CD4-positive, alpha-beta memory T cell (primary cell): ENCODE data around the gene PRDM15. TPM values are rescaled to one million over a fixed set of nuclear protein-coding genes. Genes with fewer than 3 reads are reported as not detected.

Experiments
- CTCF ChIA-PET: fragments of 350-600 bp; sonication (Branson Sonifier 250); formaldehyde crosslinking; loops from one replicate; lab custom pipeline; 2021; ENCODE audit warnings: inconsistent platforms; ENCODE audit not compliant: partially characterized antibody; lab: Charles Lee
- POLR2A ChIA-PET: fragments of 350-600 bp; sonication (Branson Sonifier 250); formaldehyde crosslinking; loops from one replicate; lab custom pipeline; 2021; ENCODE audit not compliant: partially characterized antibody; lab: Charles Lee
- DNase-seq, 5 donors: peaks; one replicate each; pipeline versions ENCODE4 v3.0.0 to v3.0.0-alpha.2; 2020 to 2022; ENCODE audit warnings: mixed read lengths in 1 of 5
- H3K27ac ChIP-seq: one replicate; pipeline ENCODE4 v1.7.0; 2013; ENCODE audit warnings: low read depth, low read length
- H3K27me3 ChIP-seq: 2 replicates; pipeline ENCODE4 v1.7.0; 2013; ENCODE audit warnings: mild to moderate bottlenecking, low read length, moderate library complexity; ENCODE audit not compliant: insufficient read depth
- H3K36me3 ChIP-seq: 2 replicates; pipeline ENCODE4 v1.7.0; 2013; ENCODE audit warnings: mild to moderate bottlenecking, low read length, moderate library complexity; ENCODE audit not compliant: insufficient read depth
- H3K4me1 ChIP-seq: 2 replicates; pipeline ENCODE4 v1.7.0; 2013; ENCODE audit warnings: mild to moderate bottlenecking, low read length, moderate library complexity; ENCODE audit not compliant: insufficient read depth
- H3K4me3 ChIP-seq, 2 donors: one replicate each; pipeline ENCODE4 v1.7.0; 2013; ENCODE audit warnings: low read length in 2 of 2, mild to moderate bottlenecking in 1 of 2
- H3K9me3 ChIP-seq, 2 donors: one replicate each; pipeline ENCODE4 v1.7.0; 2013; ENCODE audit warnings: low read length in 2 of 2, control low read depth in 1 of 2; ENCODE audit not compliant: control insufficient read depth in 1 of 2
- H3K27ac Mint-ChIP-seq, 7 donors: one replicate each; pipeline ENCODE4 v1.8.0; 2020 to 2021; ENCODE audit warnings: mixed read lengths in 7 of 7, mild to moderate bottlenecking in 6 of 7, inconsistent platforms in 3 of 7, moderate library complexity in 3 of 7
- H3K27me3 Mint-ChIP-seq, 2 donors: one replicate each; pipeline ENCODE4 v1.8.0; 2020 to 2021; ENCODE audit warnings: mixed read lengths in 2 of 2
- H3K36me3 Mint-ChIP-seq, 2 donors: one replicate each; pipeline ENCODE4 v1.8.0; 2020 to 2021; ENCODE audit warnings: mixed read lengths in 2 of 2, inconsistent platforms in 1 of 2, mild to moderate bottlenecking in 1 of 2
- H3K4me1 Mint-ChIP-seq, 4 donors: one replicate each; pipeline ENCODE4 v1.8.0; 2020 to 2021; ENCODE audit warnings: mixed read lengths in 4 of 4, mild to moderate bottlenecking in 1 of 4
- H3K4me3 Mint-ChIP-seq, 8 donors: one replicate each; pipeline ENCODE4 v1.8.0; 2020 to 2021; ENCODE audit warnings: mixed read lengths in 8 of 8, mild to moderate bottlenecking in 7 of 8, moderate library complexity in 6 of 8, inconsistent platforms in 3 of 8
- H3K9me3 Mint-ChIP-seq, 8 donors: one replicate each; pipeline ENCODE4 v1.8.0; 2020 to 2021; ENCODE audit warnings: mixed read lengths in 8 of 8, mild to moderate bottlenecking in 5 of 8, inconsistent platforms in 3 of 8, moderate library complexity in 1 of 8
- intact Hi-C: fragments of 100-400 bp; cut with micrococcal nuclease; formaldehyde crosslinking; loops from one replicate; pipeline ENCODE4 v1.15.1; 2023
- polyA plus RNA-seq, 2 donors: library from polyadenylated mRNA; unstranded; fragments of 300-500 nt; fragmentation: Illumina TruSeq; gene quantifications; one replicate each; pipeline ENCODE4 v1.2.3, GENCODE V29; 2021
- total RNA-seq, 2 experiments: library from RNA; stranded (reverse); gene quantifications; one replicate each; pipeline ENCODE4 v1.2.3, GENCODE V29; 2021

Gene PRDM15
- total and polyA plus RNA-seq, 4 experiments from 2014 or later = 0.50 to 14.3 (median 8.8) TPM

DNA sequence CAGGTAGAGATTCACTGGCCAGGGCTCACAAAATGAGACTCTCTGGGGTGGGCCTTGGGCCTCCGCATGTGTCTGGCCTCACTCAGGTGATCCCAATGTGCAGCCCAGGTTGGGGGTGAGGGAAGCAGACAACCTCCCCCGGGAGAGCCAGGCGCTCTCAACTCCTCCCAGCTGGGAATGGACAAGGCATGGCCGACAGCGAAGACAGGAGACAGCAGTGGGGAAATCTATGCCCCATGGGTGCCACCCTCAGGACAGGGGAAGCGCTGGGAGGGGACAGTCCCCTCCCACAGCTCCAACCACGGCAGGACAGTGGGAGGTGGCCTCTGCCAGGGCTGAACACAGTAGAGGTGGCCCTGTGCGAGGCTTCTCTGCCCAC is 47.7 kb downstream of the PRDM15 start:
- Mint-ChIP-seq H3K4me3 (no peak overlapping the region), H3K4me1 (no peaks in the 10 kb centered on the region), H3K27me3 (no peaks in the 10 kb centered on the region), H3K9me3 (no peaks in the 10 kb centered on the region), H3K27ac (no peak overlapping the region), H3K36me3 (peaks cover 4 to 38% of the 10 kb centered on the region in 2 donors)
- Histone ChIP-seq H3K9me3 (no peaks in the 10 kb centered on the region), H3K36me3 (peaks cover 12% of the 10 kb centered on the region), H3K4me1 (no peaks in the 10 kb centered on the region), H3K4me3 (no peak overlapping the region), H3K27ac (no peak overlapping the region), H3K27me3 (no peaks in the 10 kb centered on the region)
- POLR2A ChIA-PET = no interaction called here
- CTCF ChIA-PET = no interaction called here
- no peak for DNase-seq
- intact Hi-C loops = no loop called here

DNA sequence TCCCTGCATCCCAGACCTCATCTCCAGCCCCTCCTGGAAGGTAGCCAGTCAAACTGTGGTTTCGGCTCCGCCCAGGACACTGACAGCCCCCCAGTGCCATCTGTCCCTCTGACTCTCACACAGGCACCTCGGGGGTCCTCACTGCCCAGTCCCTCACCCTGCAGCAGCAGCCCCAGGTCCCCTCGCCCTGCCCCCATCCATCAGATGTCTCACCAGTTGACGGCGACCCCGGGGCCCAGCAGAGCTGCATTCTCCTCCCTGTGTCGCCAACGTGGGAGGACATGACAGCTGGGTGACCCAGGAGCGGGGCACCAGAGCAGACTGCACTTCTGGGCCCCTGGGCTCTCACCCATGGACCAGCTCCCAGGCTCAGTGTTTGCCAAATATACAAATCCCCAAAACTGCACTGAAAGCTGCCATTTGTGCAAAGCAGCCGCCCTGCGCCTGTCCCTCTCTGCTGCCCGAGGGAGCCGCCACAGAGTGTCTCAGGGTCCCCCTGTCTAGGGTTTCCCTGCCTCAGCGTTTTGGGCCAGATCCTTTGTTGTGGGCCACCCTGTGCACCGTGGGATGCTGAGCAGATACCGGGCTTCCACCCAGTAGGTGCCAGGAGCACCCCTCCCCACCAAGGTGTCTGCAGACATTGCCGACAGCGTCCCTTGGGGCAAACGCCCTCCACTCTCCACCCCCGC is 48.2 kb downstream of the PRDM15 start:
- ChIA-PET CTCF (no interaction called here), POLR2A (no interaction called here)
- DNase-seq = no peak
- no peaks in the 10 kb centered on the region for H3K9me3 ChIP-seq
- H3K9me3 Mint-ChIP-seq = no peaks in the 10 kb centered on the region
- peaks cover 6% of the 10 kb centered on the region for H3K36me3 ChIP-seq
- peaks cover 8 to 40% of the 10 kb centered on the region in 2 donors for H3K36me3 Mint-ChIP-seq
- H3K4me1 ChIP-seq = no peaks in the 10 kb centered on the region
- no peaks in the 10 kb centered on the region for H3K27me3 ChIP-seq
- intact Hi-C loops = no loop called here
- no peak overlapping the region for H3K4me3 ChIP-seq
- no peak overlapping the region for H3K27ac ChIP-seq
- no peak overlapping the region for H3K4me3 Mint-ChIP-seq
- no peak overlapping the region for H3K27ac Mint-ChIP-seq
- no peaks in the 10 kb centered on the region for H3K4me1 Mint-ChIP-seq
- H3K27me3 Mint-ChIP-seq = no peaks in the 10 kb centered on the region

DNA sequence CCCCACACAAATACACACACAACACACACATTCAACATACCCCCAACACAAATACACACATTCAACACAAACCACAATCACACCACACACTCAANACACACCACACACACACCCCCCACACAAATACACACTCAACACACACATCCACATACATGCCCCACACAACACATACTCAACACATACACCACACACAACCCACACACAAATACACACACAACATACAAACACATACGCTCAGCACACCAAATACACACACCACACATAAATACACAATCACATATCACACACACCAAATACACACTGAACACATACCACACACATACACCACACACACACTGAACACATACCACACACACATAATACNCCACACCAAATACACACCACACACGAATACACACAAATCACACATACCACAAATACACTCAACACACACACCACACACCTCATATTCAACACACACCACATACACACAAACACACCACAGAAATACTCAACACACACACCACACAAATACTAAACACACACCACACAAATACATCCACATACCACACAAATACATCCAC is 48.9 kb downstream of the PRDM15 start:
- intact Hi-C loops = no loop called here
- H3K27ac Mint-ChIP-seq = no peak overlapping the region
- DNase-seq = no peak
- no peaks in the 10 kb centered on the region for H3K4me1 ChIP-seq
- H3K36me3 Mint-ChIP-seq = peaks cover 14 to 39% of the 10 kb centered on the region in 2 donors
- no peaks in the 10 kb centered on the region for H3K27me3 Mint-ChIP-seq
- POLR2A ChIA-PET = no interaction called here
- CTCF ChIA-PET = no interaction called here
- H3K4me3 Mint-ChIP-seq = no peak overlapping the region
- H3K27me3 ChIP-seq = no peaks in the 10 kb centered on the region
- no peaks in the 10 kb centered on the region for H3K9me3 ChIP-seq
- H3K4me3 ChIP-seq = no peak overlapping the region
- no peak overlapping the region for H3K27ac ChIP-seq
- no peaks in the 10 kb centered on the region for H3K9me3 Mint-ChIP-seq
- no peaks in the 10 kb centered on the region for H3K4me1 Mint-ChIP-seq
- H3K36me3 ChIP-seq = peaks cover 6% of the 10 kb centered on the region

DNA sequence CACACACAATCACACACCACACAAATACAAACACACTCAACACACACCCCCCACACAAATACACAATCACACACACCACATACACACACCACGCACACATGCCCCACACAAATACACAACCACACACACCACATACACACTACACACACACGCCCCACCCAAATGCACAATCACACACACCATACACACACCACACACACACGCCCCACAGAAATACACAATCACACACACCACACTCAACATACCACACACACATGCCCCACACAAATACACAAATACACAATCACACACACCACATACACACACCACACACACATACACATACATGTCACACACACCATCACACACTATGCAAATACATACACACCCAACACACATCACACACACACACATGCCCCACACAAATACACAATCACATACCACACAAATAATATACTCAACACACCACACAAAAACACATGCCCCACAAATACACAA is 50.2 kb downstream of the PRDM15 start:
- peaks cover 20 to 41% of the 10 kb centered on the region in 2 donors for H3K36me3 Mint-ChIP-seq
- no peak overlapping the region for H3K4me3 ChIP-seq
- intact Hi-C loops = no loop called here
- no peaks in the 10 kb centered on the region for H3K9me3 ChIP-seq
- no peaks in the 10 kb centered on the region for H3K4me1 Mint-ChIP-seq
- POLR2A ChIA-PET = no interaction called here
- CTCF ChIA-PET = no interaction called here
- no peaks in the 10 kb centered on the region for H3K27me3 ChIP-seq
- no peaks in the 10 kb centered on the region for H3K36me3 ChIP-seq
- no peaks in the 10 kb centered on the region for H3K9me3 Mint-ChIP-seq
- H3K27ac ChIP-seq = no peak overlapping the region
- DNase-seq = no peak
- H3K27me3 Mint-ChIP-seq = no peaks in the 10 kb centered on the region
- H3K4me3 Mint-ChIP-seq = no peak overlapping the region
- H3K4me1 ChIP-seq = no peaks in the 10 kb centered on the region
- H3K27ac Mint-ChIP-seq = no peak overlapping the region

DNA sequence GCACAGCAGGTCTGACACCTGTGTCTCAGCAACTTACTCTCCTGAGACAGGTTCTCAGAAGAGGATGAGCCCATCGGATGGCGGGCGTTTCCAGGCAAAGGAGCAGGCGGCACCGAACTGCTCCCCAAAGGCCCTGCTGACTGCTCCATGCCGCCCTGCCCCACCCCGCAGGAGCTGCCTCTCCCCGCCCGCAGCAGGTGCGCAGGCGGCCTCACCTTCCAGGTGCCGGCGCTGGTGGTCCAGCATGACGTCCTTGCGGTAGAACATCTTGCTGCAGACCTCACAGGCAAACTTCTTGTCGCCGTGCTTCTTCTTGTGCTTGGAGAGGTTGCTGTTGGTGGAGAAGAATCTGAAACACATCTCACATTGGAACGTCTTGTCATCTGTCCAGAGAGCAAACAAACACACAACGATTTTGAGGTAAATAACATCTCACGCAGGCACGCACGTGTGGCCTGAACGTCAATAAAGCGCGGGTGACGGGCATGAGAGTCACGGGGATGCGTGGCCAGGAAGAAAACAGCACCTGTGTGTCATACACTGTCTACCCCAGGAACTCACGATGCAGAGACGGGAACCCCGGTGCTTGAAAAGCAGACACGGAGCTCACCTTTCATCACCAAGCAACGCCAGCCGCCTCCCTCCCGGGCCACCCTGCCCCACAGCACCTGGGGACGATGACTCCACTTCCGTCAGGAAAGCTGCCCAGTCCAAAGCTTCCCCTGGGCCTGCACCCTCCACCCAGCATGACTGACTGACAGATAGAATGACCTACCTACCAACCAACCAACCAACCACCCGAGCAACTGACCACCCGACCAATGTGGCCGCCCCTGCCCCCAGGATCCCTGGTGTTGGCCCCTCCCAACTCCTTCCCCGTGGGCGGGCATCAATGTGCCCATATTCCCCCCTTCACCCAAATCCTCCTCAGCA is 50.9 kb downstream of the PRDM15 start:
- Histone ChIP-seq H3K9me3 (no peaks in the 10 kb centered on the region), H3K4me1 (no peaks in the 10 kb centered on the region), H3K36me3 (no peaks in the 10 kb centered on the region), H3K4me3 (no peak overlapping the region), H3K27ac (no peak overlapping the region), H3K27me3 (no peaks in the 10 kb centered on the region)
- ChIA-PET POLR2A (no interaction called here), CTCF (interaction anchor here (0.9 to 2.1 kb wide), 3 partner anchors 11 to 289 kb away, joined by 3 to 7 read pairs (median 3); no protein-coding TSS in a partner anchor)
- intact Hi-C loops = no loop called here
- Mint-ChIP-seq H3K27me3 (no peaks in the 10 kb centered on the region), H3K9me3 (no peaks in the 10 kb centered on the region), H3K36me3 (peaks cover 22 to 43% of the 10 kb centered on the region in 2 donors), H3K4me3 (no peak overlapping the region), H3K27ac (no peak overlapping the region), H3K4me1 (no peaks in the 10 kb centered on the region)
- DNase-seq = no peak

DNA sequence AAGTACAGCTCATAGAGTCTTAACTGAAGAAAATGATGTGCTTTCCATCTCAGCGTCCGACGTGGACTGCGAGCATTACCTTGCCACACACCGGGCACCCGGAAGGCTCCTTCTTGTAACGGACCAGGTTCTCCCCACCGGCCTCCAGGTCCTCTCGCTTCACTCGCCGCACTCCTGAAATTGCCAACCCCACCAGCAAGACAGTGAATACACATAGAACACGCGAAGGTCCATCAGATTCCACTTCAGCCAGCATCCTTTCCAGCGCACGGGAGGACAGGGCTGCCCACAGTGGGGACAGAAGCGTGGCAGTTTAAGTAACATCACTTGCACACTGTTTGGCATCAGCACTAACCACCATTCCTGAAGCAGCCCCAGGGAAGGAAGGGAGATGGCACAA is 53.3 kb downstream of the PRDM15 start:
- no peak overlapping the region for H3K4me3 Mint-ChIP-seq
- H3K27me3 ChIP-seq = no peaks in the 10 kb centered on the region
- H3K4me1 Mint-ChIP-seq = no peaks in the 10 kb centered on the region
- H3K9me3 Mint-ChIP-seq = peaks cover 0 to 2% (median 0%) of the 10 kb centered on the region in 8 donors
- H3K36me3 ChIP-seq = no peaks in the 10 kb centered on the region
- H3K27ac Mint-ChIP-seq = no peak overlapping the region
- H3K36me3 Mint-ChIP-seq = peaks cover 30 to 45% of the 10 kb centered on the region in 2 donors
- CTCF ChIA-PET = interaction anchor here (2.1 kb wide), 1 partner anchor 282 kb away, joined by 7 read pairs; no protein-coding TSS in a partner anchor
- POLR2A ChIA-PET = no interaction called here
- H3K4me1 ChIP-seq = no peaks in the 10 kb centered on the region
- no peaks in the 10 kb centered on the region for H3K27me3 Mint-ChIP-seq
- no peak for DNase-seq
- intact Hi-C loops = no loop called here
- no peaks in the 10 kb centered on the region for H3K9me3 ChIP-seq
- no peak overlapping the region for H3K4me3 ChIP-seq
- no peak overlapping the region for H3K27ac ChIP-seq

DNA sequence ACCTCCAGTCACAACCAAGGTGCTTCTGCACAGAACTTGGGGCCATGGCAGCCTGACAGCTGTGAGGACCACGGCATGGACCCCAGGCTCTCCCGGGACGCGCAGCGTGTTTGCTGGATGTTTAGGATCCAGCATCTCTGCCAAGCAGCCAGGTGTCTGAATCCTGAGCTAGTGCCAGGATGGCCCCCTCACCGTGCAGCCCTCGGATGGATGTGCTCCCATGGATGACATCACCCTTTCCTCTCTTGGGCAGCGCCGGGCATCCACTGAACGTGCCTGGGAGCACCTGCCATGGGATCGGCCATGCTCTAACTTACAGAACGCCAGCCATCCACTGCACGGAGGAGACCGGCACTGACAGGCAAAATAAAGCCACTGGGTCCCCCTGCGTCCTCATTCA is 53.9 kb downstream of the PRDM15 start:
- no peaks in the 10 kb centered on the region for H3K4me1 Mint-ChIP-seq
- CTCF ChIA-PET = interaction anchor here (1.3 kb wide), 1 partner anchor 292 kb away, joined by 6 read pairs; no protein-coding TSS in a partner anchor
- H3K27ac Mint-ChIP-seq = no peak overlapping the region
- no peaks in the 10 kb centered on the region for H3K27me3 ChIP-seq
- no peaks in the 10 kb centered on the region for H3K27me3 Mint-ChIP-seq
- DNase-seq = no peak
- H3K4me3 Mint-ChIP-seq = no peak overlapping the region
- no peaks in the 10 kb centered on the region for H3K36me3 ChIP-seq
- POLR2A ChIA-PET = no interaction called here
- intact Hi-C loops = no loop called here
- H3K9me3 ChIP-seq = no peaks in the 10 kb centered on the region
- peaks cover 0 to 2% (median 0%) of the 10 kb centered on the region in 8 donors for H3K9me3 Mint-ChIP-seq
- H3K4me3 ChIP-seq = no peak overlapping the region
- H3K4me1 ChIP-seq = no peaks in the 10 kb centered on the region
- peaks cover 30 to 49% of the 10 kb centered on the region in 2 donors for H3K36me3 Mint-ChIP-seq
- no peak overlapping the region for H3K27ac ChIP-seq
